ENCODE results near the gene TTC27. TPM values are rescaled to one million over a fixed set of nuclear protein-coding genes. Genes with fewer than 3 reads are reported as not detected.

The TTC27 gene
- total and polyA plus RNA-seq, 10 of the 15 experiments (the other 5 are each of a cell fraction or from before 2014, with no cell fraction given) = 20.4 to 34.9 (median 26.0) TPM

DNA sequence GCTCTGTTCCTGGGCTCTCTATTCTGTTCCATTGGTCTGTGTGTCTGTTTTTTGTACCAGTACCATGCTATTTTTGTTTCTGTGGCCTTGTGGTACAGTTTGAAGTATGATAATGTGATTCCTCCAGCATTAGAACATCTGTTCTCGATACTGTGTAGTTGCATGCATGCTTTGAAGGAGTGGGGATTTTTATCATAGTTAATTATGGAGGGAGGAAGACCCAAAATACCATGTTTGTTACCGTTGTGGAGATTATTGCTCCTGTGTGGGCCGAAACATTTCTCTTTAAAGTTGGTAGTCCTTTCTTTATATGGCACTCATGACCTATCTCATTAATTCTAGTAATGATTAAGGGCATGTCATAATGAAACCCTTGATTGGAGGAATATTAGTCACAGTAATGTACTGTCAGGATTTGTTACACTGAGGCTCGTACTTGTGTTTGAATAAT is 87.6 kb downstream of the TTC27 start (continued):
- TF ChIP-seq, protein P1, sequence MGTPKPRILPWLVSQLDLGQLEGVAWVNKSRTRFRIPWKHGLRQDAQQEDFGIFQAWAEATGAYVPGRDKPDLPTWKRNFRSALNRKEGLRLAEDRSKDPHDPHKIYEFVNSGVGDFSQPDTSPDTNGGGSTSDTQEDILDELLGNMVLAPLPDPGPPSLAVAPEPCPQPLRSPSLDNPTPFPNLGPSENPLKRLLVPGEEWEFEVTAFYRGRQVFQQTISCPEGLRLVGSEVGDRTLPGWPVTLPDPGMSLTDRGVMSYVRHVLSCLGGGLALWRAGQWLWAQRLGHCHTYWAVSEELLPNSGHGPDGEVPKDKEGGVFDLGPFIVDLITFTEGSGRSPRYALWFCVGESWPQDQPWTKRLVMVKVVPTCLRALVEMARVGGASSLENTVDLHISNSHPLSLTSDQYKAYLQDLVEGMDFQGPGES (IDR thresholded peaks at IDR 0.05) = no peak
- no peak for TF ChIP-seq FOS (IDR thresholded peaks at IDR 0.05; ENCODE audit: borderline replicate concordance, extremely low read depth, insufficient read length)
- peak; percentile 96 for TF ChIP-seq MTA2 (IDR thresholded peaks at IDR 0.05; ENCODE audit: low read depth)
- no peak for TF ChIP-seq POLR2AphosphoS5 (IDR thresholded peaks at IDR 0.05; ENCODE audit: low read length)
- TF ChIP-seq NBN (IDR thresholded peaks at IDR 0.05) = peak; percentile 34; the same call in 1 of the 2 replicates
- peak; percentile 89 for TF ChIP-seq RUNX3 (IDR thresholded peaks at IDR 0.05; ENCODE audit: low read length)
- no peak for TF ChIP-seq BACH1 (IDR thresholded peaks at IDR 0.05; ENCODE audit: borderline replicate concordance)
- no peak for TF ChIP-seq NR2C2 (IDR thresholded peaks at IDR 0.05; ENCODE audit: borderline replicate concordance, control insufficient read depth, insufficient read length, low read depth)
- no peak for TF ChIP-seq NFXL1 (IDR thresholded peaks at IDR 0.05; ENCODE audit: borderline replicate concordance)
- no peak for TF ChIP-seq SMAD1 (IDR thresholded peaks at IDR 0.05; ENCODE audit: low read depth, partially characterized antibody)
- TF ChIP-seq, protein P2, sequence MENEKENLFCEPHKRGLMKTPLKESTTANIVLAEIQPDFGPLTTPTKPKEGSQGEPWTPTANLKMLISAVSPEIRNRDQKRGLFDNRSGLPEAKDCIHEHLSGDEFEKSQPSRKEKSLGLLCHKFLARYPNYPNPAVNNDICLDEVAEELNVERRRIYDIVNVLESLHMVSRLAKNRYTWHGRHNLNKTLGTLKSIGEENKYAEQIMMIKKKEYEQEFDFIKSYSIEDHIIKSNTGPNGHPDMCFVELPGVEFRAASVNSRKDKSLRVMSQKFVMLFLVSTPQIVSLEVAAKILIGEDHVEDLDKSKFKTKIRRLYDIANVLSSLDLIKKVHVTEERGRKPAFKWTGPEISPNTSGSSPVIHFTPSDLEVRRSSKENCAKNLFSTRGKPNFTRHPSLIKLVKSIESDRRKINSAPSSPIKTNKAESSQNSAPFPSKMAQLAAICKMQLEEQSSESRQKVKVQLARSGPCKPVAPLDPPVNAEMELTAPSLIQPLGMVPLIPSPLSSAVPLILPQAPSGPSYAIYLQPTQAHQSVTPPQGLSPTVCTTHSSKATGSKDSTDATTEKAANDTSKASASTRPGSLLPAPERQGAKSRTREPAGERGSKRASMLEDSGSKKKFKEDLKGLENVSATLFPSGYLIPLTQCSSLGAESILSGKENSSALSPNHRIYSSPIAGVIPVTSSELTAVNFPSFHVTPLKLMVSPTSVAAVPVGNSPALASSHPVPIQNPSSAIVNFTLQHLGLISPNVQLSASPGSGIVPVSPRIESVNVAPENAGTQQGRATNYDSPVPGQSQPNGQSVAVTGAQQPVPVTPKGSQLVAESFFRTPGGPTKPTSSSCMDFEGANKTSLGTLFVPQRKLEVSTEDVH (IDR thresholded peaks at IDR 0.05; ENCODE audit: low read depth, partially characterized antibody) = no peak
- no peak for TF ChIP-seq SPI1 (IDR thresholded peaks at IDR 0.05; ENCODE audit: borderline replicate concordance, insufficient read depth, low read depth, low read length)
- TF ChIP-seq SREBF2 (IDR thresholded peaks at IDR 0.05; ENCODE audit: low read length) = no peak
- TF ChIP-seq, protein P3, sequence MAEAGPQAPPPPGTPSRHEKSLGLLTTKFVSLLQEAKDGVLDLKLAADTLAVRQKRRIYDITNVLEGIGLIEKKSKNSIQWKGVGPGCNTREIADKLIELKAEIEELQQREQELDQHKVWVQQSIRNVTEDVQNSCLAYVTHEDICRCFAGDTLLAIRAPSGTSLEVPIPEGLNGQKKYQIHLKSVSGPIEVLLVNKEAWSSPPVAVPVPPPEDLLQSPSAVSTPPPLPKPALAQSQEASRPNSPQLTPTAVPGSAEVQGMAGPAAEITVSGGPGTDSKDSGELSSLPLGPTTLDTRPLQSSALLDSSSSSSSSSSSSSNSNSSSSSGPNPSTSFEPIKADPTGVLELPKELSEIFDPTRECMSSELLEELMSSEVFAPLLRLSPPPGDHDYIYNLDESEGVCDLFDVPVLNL (IDR thresholded peaks at IDR 0.05; ENCODE audit: low read depth, low read length) = no peak
- peak; percentile 98 for TF ChIP-seq MEF2A (IDR thresholded peaks at IDR 0.05; ENCODE audit: insufficient read depth, low read depth, low read length)
- TF ChIP-seq EP300 (IDR thresholded peaks at IDR 0.05; ENCODE audit: borderline replicate concordance in 1 of 2, control insufficient read depth in 1 of 2, low read depth in 2 of 2, low read length in 2 of 2) = peak; percentile 57 to 77; a peak in 3 of 4 replicates
- no peak for TF ChIP-seq ASH2L (IDR thresholded peaks at IDR 0.05; ENCODE audit: borderline replicate concordance, low read depth)
- no peak for TF ChIP-seq CHD2 (IDR thresholded peaks at IDR 0.05; ENCODE audit: borderline replicate concordance, low read depth, low read length)
- TF ChIP-seq ZNF217 (IDR thresholded peaks at IDR 0.05) = peak; percentile 78
- peak; percentile 55; the same call in 1 of the 2 replicates for TF ChIP-seq IKZF1 (conservative IDR thresholded peaks at IDR 0.05)
- TF ChIP-seq, protein P4, sequence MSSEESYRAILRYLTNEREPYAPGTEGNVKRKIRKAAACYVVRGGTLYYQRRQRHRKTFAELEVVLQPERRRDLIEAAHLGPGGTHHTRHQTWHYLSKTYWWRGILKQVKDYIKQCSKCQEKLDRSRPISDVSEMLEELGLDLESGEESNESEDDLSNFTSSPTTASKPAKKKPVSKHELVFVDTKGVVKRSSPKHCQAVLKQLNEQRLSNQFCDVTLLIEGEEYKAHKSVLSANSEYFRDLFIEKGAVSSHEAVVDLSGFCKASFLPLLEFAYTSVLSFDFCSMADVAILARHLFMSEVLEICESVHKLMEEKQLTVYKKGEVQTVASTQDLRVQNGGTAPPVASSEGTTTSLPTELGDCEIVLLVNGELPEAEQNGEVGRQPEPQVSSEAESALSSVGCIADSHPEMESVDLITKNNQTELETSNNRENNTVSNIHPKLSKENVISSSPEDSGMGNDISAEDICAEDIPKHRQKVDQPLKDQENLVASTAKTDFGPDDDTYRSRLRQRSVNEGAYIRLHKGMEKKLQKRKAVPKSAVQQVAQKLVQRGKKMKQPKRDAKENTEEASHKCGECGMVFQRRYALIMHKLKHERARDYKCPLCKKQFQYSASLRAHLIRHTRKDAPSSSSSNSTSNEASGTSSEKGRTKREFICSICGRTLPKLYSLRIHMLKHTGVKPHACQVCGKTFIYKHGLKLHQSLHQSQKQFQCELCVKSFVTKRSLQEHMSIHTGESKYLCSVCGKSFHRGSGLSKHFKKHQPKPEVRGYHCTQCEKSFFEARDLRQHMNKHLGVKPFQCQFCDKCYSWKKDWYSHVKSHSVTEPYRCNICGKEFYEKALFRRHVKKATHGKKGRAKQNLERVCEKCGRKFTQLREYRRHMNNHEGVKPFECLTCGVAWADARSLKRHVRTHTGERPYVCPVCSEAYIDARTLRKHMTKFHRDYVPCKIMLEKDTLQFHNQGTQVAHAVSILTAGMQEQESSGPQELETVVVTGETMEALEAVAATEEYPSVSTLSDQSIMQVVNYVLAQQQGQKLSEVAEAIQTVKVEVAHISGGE (CRISPR knock-in tag; IDR thresholded peaks at IDR 0.05) = no peak
- TF ChIP-seq PAX8 (IDR thresholded peaks at IDR 0.05) = no peak
- no peak for TF ChIP-seq FOXK2 (IDR thresholded peaks at IDR 0.05)
- TF ChIP-seq, protein P5, sequence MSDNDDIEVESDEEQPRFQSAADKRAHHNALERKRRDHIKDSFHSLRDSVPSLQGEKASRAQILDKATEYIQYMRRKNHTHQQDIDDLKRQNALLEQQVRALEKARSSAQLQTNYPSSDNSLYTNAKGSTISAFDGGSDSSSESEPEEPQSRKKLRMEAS (IDR thresholded peaks at IDR 0.05; ENCODE audit: low read depth, low read length) = no peak
